CD4-positive, alpha-beta T cell treated with Interleukin-4 for 4 hours (primary cell): ENCODE data around the gene SLC43A3.
A peak's percentile ranks its signal among the peaks of the same experiment; 100 is the strongest.
"Not testable (repeated sequence)": the region's sequence is repeated elsewhere in the genome, so short reads cannot be mapped to it uniquely, and the experiment has no call there.

Source experiments
- DNase-seq: peaks from one replicate; pipeline ENCODE4 v3.0.0-alpha.2; 2020

Gene SLC43A3

DNA sequence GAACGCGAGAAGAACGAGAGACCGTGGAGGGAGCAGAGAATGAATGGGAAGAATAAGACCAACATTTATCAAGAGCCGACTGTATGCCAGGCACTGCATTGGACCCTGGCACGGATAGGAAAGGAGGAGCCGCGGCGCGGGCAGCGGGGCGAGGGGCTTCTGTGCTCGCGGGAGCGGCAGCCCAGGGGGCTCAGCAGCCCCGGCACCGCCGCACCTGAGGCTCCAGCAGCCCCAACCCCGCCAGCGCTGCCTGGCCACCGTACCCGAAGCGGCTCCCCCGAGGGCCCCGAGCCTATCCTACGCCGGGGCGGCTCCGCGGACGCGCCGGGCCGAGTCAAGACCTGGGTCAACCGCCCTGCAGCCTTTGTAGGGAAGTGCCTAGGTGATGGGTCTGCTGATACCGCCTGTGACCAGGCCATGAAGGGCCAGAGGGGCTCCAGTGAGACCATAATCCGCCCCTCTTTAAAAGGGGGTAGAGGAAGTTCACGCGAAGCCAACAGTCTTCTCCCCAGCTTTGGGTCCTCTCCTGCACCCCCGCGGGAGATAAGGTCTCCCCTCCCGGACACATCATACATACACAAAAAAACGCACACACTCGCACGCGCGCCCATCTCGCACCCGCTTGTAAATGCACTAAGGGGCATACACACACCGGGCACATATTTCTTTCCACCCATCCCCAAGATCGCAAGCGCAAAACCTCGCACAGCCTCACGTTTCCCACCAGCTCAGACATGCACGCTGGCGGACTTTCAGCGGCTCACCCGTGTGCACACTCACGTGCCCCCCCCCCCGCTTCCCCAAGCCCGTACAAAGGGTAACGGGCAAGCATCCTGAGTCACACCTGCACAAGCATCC lies 32.5 kb upstream of the SLC43A3 start:
- no peak for DNase-seq

DNA sequence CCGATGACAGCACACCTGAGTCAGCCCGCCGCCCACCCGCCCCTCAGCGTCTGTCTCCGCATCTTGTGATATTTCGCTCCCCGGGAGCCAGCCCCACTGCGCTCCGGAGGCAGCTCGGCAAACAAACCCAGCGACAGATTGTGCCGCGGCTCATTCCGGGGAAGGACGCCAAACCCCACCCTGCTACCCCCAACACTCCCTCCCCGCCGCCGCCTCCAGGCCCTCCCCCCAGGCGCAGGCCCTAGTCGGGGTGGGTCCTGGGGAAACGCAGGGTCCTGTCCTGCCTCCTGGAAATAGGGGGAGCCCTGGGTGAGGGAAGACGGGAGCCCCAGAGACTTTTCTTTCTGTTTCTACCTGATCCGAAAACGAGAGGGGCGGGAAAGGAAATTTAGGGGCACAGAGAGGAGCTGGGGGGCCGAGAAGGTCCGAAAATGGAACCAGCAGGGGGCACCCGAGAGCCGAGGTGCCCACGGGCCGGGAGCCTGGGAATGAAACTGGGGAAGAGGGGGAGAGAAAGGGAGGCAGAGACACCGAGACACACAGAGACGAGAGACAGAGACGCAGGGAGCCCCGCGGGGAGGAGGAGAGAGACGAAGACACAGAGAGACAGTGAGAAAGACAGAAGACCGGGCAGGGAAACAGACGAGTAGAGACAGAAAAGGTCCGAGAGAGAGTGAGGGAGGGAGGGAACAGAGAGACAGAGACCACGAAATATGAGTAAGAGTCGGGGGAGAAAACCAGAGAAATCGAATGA lies 31.7 kb upstream of the SLC43A3 start:
- no peak for DNase-seq

DNA sequence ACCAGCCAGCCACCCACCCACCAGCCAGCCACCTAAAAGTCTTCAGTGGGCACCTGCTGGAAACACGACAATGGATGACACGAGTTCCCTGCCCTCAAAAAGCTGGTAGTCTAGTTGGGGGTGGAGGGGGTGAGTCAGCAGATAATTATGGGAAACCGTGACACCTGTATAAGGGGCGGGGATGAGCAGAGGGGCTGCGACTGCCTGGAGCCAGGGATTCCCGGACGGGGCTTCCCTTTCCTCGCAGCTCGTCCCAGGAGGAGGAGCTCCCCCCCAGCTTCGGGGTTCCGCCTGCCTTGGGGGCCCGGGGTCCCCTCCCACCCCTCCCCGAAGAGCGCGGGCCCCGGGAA lies 31.1 kb upstream of the SLC43A3 start:
- DNase-seq = no peak

DNA sequence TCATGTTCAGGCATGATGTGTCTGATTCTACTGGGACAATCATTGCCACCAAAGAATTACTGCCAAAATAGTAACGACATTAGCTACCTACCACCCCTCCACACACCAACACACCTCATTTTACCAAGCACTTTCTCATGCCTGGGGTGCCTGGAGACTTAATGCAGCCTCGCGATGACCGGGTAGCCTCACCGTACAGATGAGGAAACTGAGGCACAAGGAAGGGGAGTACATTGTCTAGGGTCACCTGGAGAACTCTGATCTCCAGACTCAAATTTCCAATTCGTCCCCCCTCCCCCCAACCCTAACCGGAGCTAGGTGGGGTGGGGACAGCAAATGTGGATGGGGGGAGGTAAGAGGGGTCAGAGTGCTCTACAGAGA lies 30.7 kb upstream of the SLC43A3 start:
- no peak for DNase-seq

DNA sequence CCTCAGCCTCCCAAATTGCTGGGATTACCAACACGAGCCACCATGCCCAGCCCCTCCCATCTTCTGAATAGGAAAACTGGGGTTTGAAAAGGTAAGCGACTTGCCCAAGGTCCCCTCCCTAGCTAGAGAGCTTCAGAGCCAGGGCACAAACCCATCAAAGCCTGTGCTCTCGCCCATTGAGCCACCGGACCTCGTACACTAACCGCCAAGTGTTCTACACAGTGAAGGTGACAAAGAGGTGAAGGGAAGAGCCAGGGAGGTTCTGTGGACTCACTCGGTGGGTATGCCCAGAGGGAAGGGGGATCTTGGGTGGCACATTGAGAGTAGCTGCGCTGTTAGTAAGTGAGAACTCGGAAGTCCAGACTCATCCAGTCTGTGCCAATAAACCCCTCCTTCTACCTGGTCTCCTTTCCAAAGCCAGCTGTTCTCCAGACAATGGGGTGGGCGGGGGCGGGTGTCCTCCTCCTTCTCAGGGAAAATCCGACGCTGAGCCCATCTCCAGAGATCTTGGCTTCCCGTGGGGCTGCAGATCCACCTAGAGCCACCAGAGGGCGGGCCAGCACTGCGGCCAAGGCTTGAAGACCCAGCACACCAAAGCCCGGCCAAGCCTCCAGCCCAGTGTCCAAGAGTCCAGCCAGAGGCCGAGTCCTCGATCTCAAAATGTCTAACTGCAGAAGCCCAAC lies 30.2 kb upstream of the SLC43A3 start:
- peak; percentile 71 for DNase-seq

- no peak for DNase-seq
These were observed 26.7 kb upstream of the SLC43A3 start for GRCh38 chr11:57453543-57454177.

DNA sequence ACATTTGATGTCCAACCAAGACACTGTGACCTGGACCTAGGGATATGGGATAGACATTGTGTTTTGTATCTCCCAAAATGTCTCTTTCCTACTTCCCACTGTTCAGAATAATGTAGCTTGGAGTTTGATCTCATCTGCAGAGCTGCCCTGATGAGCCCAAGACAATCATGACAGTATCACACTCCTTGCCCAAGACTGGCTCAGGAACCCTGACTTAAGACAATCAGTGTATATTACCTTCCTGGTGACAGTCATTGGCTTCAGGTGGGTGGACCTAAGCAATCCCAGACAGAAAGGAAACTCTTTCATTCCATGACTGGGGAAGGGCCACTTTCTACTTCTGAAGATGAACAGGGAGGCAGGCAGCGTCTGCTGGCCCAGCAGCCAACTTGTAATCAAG lies 19.1 kb upstream of the SLC43A3 start:
- no peak for DNase-seq

GRCh38 chr11:57445122-57445394 lies 18.1 kb upstream of the SLC43A3 start:
- DNase-seq = not testable (repeated sequence)

- no peak for DNase-seq
These were observed 17.6 kb upstream of the SLC43A3 start for GRCh38 chr11:57444362-57445121.

- DNase-seq = no peak
These were observed 14.0 kb upstream of the SLC43A3 start for GRCh38 chr11:57440744-57441414.

DNA sequence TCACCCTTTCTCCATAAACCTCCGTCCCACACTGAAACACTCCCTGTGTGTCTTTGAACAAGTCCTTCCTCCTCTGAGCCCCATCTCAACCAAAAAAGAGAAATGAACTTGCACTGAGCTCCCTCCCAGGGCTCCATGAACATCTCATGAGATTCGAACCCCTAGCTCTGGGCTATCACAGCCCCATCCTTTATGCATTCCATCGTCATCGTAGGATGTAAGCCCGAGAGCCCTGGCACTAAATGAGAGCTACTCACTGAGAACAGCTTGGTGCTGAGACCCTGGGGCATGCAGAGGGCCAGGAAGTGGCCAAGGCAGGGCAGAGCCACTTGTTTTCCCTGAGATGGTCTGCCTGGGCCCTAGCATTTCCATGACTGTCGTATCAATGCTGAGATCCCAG lies 12.9 kb upstream of the SLC43A3 start:
- DNase-seq = no peak

DNA sequence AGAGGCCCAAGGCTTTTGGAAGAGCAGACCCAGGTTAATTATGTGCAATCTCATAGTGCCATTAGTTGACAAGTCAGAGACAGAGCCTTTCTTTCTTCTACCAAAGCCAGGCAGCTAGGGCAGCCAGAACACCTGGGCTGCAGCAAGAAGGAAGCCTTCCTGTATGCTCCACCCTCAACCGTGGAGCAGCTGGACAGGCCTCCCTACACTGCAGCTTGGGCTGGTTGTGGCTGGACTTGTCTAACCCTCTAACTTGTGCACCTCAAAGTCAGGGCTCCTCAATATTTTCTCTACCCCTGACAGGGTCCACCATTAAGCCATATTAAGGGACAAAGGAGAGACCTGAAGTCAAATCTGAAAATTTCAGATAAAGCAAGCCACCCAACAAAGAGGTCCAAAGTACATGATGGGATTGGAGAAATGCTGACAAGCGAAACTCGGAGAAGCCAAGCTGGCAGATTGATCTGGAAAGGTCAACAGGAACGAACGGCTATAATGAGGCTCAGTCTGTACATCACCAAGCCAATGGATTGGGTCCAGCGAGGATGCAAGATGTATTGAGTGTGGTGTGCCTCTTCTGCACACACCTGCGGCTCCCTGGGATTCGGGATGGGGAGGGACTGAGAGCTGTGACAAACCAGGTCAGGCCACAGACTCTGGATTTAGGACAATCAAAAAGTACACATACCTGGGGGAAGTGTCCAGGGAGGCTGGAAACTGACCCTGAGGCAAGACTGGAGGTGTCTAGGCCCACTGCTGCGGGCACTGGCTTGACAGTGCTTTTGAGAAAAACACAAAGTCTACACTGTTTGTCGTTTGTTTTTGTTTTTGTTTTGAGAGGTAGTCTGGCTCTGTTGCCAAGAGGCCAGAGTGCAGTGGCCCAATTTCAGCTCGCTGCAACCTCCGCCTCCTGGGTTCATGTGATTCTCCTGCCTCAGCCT lies 11.7 kb upstream of the SLC43A3 start:
- no peak for DNase-seq

GRCh38 chr11:57436031-57436430 lies 9.1 kb upstream of the SLC43A3 start:
- no peak for DNase-seq

- no peak for DNase-seq
These were observed 8.0 kb upstream of the SLC43A3 start for GRCh38 chr11:57434640-57435546.

DNA sequence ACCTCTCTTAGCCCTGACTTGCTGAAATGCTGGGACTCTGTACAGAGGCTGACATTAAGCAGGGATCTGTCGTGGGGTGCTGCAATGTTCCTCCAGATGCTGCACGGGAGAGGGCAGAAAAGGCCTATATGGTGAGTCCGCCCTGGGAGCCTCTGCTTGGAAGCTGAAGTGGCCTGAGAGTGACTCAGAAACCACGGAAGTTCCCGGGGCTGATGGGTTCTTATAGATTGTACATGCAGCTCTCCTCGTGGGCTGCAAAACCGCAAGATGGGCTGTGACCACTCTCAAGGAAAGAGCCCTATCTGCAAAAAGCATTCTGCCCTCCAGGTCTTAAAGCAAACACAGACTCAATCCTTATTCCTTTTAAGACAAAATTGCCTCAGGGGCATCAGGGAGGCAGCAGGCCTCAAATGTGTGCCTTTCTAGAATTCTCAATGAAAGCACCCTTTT lies 5.8 kb upstream of the SLC43A3 start:
- DNase-seq = no peak

- no peak for DNase-seq
These were observed 5.2 kb upstream of the SLC43A3 start for GRCh38 chr11:57432149-57432561.

GRCh38 chr11:57430952-57431351 lies 4.0 kb upstream of the SLC43A3 start:
- no peak for DNase-seq

GRCh38 chr11:57429946-57430345 lies 3.0 kb upstream of the SLC43A3 start:
- no peak for DNase-seq

GRCh38 chr11:57428643-57429042 lies 1.7 kb upstream of the SLC43A3 start:
- no peak for DNase-seq

- no peak for DNase-seq
These were observed 784 bp upstream of the SLC43A3 start for GRCh38 chr11:57427727-57428082.
